SJCRH30 (cell line): Measurements from ENCODE around the gene SPEF2. TPM values are rescaled to one million over a fixed set of nuclear protein-coding genes. Genes with fewer than 3 reads are reported as not detected.

Experiments used
- DNase-seq, 2 experiments: peaks; one replicate each; pipeline ENCODE4 v3.0.0-alpha.2; 2015 to 2020
- H3K27ac ChIP-seq: fragments of 250-450 bp; sonication (Bioruptor Pico); 2 replicates; pipeline ENCODE4 v1.5.1; 2020; ENCODE audit warnings: mild to moderate bottlenecking, moderate library complexity
- H3K27me3 ChIP-seq: fragments of 250-450 bp; sonication (Bioruptor Pico); 2 replicates; pipeline ENCODE4 v1.5.1; 2020; ENCODE audit warnings: mild to moderate bottlenecking, moderate library complexity
- H3K36me3 ChIP-seq: fragments of 250-450 bp; sonication (Bioruptor Pico); 2 replicates; pipeline ENCODE4 v1.5.1; 2020; ENCODE audit warnings: mild to moderate bottlenecking, moderate library complexity
- H3K4me1 ChIP-seq: fragments of 250-450 bp; sonication (Bioruptor Pico); 2 replicates; pipeline ENCODE4 v1.5.1; 2020; ENCODE audit warnings: mild to moderate bottlenecking, moderate library complexity
- H3K4me3 ChIP-seq: fragments of 250-450 bp; sonication (Bioruptor Pico); 2 replicates; pipeline ENCODE4 v1.5.1; 2020; ENCODE audit warnings: mild to moderate bottlenecking, moderate library complexity
- H3K9me3 ChIP-seq: fragments of 250-450 bp; sonication (Bioruptor Pico); replicated peaks from 2 replicates; pipeline ENCODE4 v1.5.1; 2020; ENCODE audit warnings: mild to moderate bottlenecking, moderate library complexity
- total RNA-seq: library from RNA; depleted of rRNA; stranded (reverse); fragments of >200 nt; shearing (Covaris generic); gene quantifications from 2 replicates; pipeline ENCODE4 v1.2.3, GENCODE V29; 2014; rRNA removed

Gene SPEF2
- total RNA-seq, 1 experiment from 2014 or later = not detected

GRCh38 chr5:35863159-35863558 is 245.5 kb downstream of the SPEF2 start:
- no peak for DNase-seq
- no peaks in the 10 kb centered on the region for H3K36me3 ChIP-seq
- H3K4me1 ChIP-seq = no peaks in the 10 kb centered on the region
- H3K4me3 ChIP-seq = no peak overlapping the region
- no peaks in the 10 kb centered on the region for H3K9me3 ChIP-seq
- no peak overlapping the region for H3K27ac ChIP-seq
- H3K27me3 ChIP-seq = peaks cover 3% of the 10 kb centered on the region

Other genes with a start within 250 kb of the SPEF2 start
- gene IL7R, start 239.0 kb downstream of the SPEF2 start, total RNA-seq = 0.14 TPM in 1 of 2 replicates, not detected in the other